WTC11 (cell line): ENCODE measurements around the gene MBP. TPM values are rescaled to one million over a fixed set of nuclear protein-coding genes. Genes with fewer than 3 reads are reported as not detected.

ENCODE experiments used
- ATAC-seq: fragments of 200-7000 bp; cut with Tn5 transposase; 2 replicates; pipeline ENCODE4 v1.10.0; 2021; ENCODE audit warnings: mild to moderate bottlenecking, moderate library complexity
- CTCF ChIA-PET: fragments of 300-600 bp; sonication (Branson Sonifier 250); formaldehyde crosslinking; loops from one replicate; lab custom pipeline; 2021; ENCODE audit warnings: antibody characterized with exemption; lab: Charles Lee
- POLR2A ChIA-PET: fragments of 350-600 bp; sonication (Branson Sonifier 250); formaldehyde crosslinking; loops from one replicate; lab custom pipeline; 2021; ENCODE audit warnings: antibody characterized with exemption; lab: Charles Lee
- DNase-seq: peaks from one replicate; pipeline ENCODE4 v3.0.0; 2021; ENCODE audit warnings: low spot score
- H3K27ac Mint-ChIP-seq: 2 replicates; pipeline ENCODE4 v1.8.0; 2021; ENCODE audit warnings: mixed read lengths
- H3K27me3 Mint-ChIP-seq: 2 replicates; pipeline ENCODE4 v1.8.0; 2021; ENCODE audit warnings: low read depth, mild to moderate bottlenecking, moderate library complexity, mixed read lengths
- H3K36me3 Mint-ChIP-seq: 2 replicates; pipeline ENCODE4 v1.8.0; 2021; ENCODE audit warnings: mixed read lengths
- H3K4me1 Mint-ChIP-seq: 2 replicates; pipeline ENCODE4 v1.8.0; 2022; ENCODE audit warnings: mixed read lengths
- H3K4me3 Mint-ChIP-seq: 2 replicates; pipeline ENCODE4 v1.8.0; 2021; ENCODE audit warnings: mild to moderate bottlenecking, moderate library complexity, mixed read lengths
- H3K9me3 Mint-ChIP-seq: 2 replicates; pipeline ENCODE4 v1.8.0; 2021; ENCODE audit warnings: mixed read lengths
- ARID4B ChIP-seq: sonication (generic); formaldehyde crosslinking; IDR thresholded peaks from 2 replicates; pipeline ENCODE4 v1.8.0; 2023; ENCODE audit warnings: missing genetic modification reagents, mild to moderate bottlenecking, borderline replicate concordance
- CREM ChIP-seq: sonication (generic); formaldehyde crosslinking; IDR thresholded peaks from 2 replicates; pipeline ENCODE4 v1.8.1; 2022; ENCODE audit warnings: mild to moderate bottlenecking, missing genetic modification reagents, moderate library complexity
- CTCF ChIP-seq: fragments of 200-600 bp; IDR thresholded peaks from 2 replicates; pipeline ENCODE4 v1.8.0; 2022; ENCODE audit warnings: antibody characterized with exemption
- FOXJ3 ChIP-seq: sonication (generic); formaldehyde crosslinking; IDR thresholded peaks from 2 replicates; pipeline ENCODE4 v1.9.0; 2021; ENCODE audit warnings: missing genetic modification reagents, mild to moderate bottlenecking, borderline replicate concordance
- GRHL2 ChIP-seq: fragments of 250-450 bp; sonication (Bioruptor Pico); IDR thresholded peaks from 2 replicates; pipeline ENCODE4 v1.8.0; 2022; ENCODE audit warnings: mild to moderate bottlenecking, moderate library complexity; ENCODE audit not compliant: insufficient replicate concordance, severe bottlenecking
- IRF2 ChIP-seq: sonication (generic); formaldehyde crosslinking; IDR thresholded peaks from 2 replicates; pipeline ENCODE4 v1.8.0; 2022; ENCODE audit warnings: low read depth, missing genetic modification reagents, borderline replicate concordance
- NFATC4 ChIP-seq: fragments of 250-450 bp; sonication (Bioruptor Pico); IDR thresholded peaks from 2 replicates; pipeline ENCODE4 v1.9.0; 2021; ENCODE audit warnings: mild to moderate bottlenecking
- NR2C2 ChIP-seq: sonication (generic); formaldehyde crosslinking; IDR thresholded peaks from 2 replicates; pipeline ENCODE4 v1.8.0; 2022; ENCODE audit warnings: mild to moderate bottlenecking, missing genetic modification reagents
- RELA ChIP-seq: sonication (generic); formaldehyde crosslinking; IDR thresholded peaks from 2 replicates; pipeline ENCODE4 v1.8.1; 2022; ENCODE audit warnings: missing genetic modification reagents, mild to moderate bottlenecking, borderline replicate concordance
- RORB ChIP-seq: fragments of 250-450 bp; sonication (Bioruptor Pico); IDR thresholded peaks from 2 replicates; pipeline ENCODE4 v1.9.0; 2021; ENCODE audit warnings: mild to moderate bottlenecking
- SMAD4 ChIP-seq: sonication (generic); formaldehyde crosslinking; IDR thresholded peaks from 2 replicates; pipeline ENCODE4 v1.8.0; 2022; ENCODE audit warnings: mild to moderate bottlenecking, missing genetic modification reagents
- SOX15 ChIP-seq: fragments of 250-450 bp; sonication (Bioruptor Pico); IDR thresholded peaks from 2 replicates; pipeline ENCODE4 v1.9.0; 2021; ENCODE audit warnings: mild to moderate bottlenecking
- TCF7 ChIP-seq: sonication (generic); formaldehyde crosslinking; IDR thresholded peaks from 2 replicates; pipeline ENCODE4 v1.8.0; 2022; ENCODE audit warnings: mild to moderate bottlenecking, low read depth, missing genetic modification reagents, moderate library complexity
- TEAD1 ChIP-seq: sonication (generic); formaldehyde crosslinking; IDR thresholded peaks from 2 replicates; pipeline ENCODE4 v1.8.0; 2022; ENCODE audit warnings: mild to moderate bottlenecking, missing genetic modification reagents
- TEAD4 ChIP-seq: sonication (generic); formaldehyde crosslinking; IDR thresholded peaks from 2 replicates; pipeline ENCODE4 v1.8.0; 2022; ENCODE audit warnings: mild to moderate bottlenecking, missing genetic modification reagents
- USF1 ChIP-seq: sonication (generic); formaldehyde crosslinking; IDR thresholded peaks from 2 replicates; pipeline ENCODE4 v1.8.0; 2022; ENCODE audit warnings: mild to moderate bottlenecking, missing genetic modification reagents
- ZNF121 ChIP-seq: sonication (generic); formaldehyde crosslinking; IDR thresholded peaks from 2 replicates; pipeline ENCODE4 v1.8.0; 2023; ENCODE audit warnings: missing genetic modification reagents
- ZNF317 ChIP-seq: sonication (generic); formaldehyde crosslinking; IDR thresholded peaks from 2 replicates; pipeline ENCODE4 v1.8.1; 2023; ENCODE audit warnings: low read depth, mild to moderate bottlenecking, moderate library complexity, missing genetic modification reagents, borderline replicate concordance
- ZNF671 ChIP-seq: fragments of 250-450 bp; sonication (Bioruptor Pico); IDR thresholded peaks from 2 replicates; pipeline ENCODE4 v1.8.0; 2021; ENCODE audit warnings: mild to moderate bottlenecking
- total RNA-seq: library from RNA; stranded (reverse); gene quantifications from 3 replicates; pipeline ENCODE4 v1.2.3, GENCODE V29; 2021
- TF ChIP-seq, protein P1 (sequence below): fragments of 250-450 bp; sonication (Bioruptor Pico); IDR thresholded peaks from 2 replicates; pipeline ENCODE4 v1.9.0; 2021; ENCODE audit warnings: mild to moderate bottlenecking

MBP gene
- total RNA-seq, 1 experiment from 2014 or later = 19.6 TPM

GRCh38 chr18:77109648-77110019 is 22.9 kb downstream of the MBP start:
- no peak overlapping the region for H3K4me3 Mint-ChIP-seq
- no peak for ATAC-seq
- H3K27me3 Mint-ChIP-seq = no peaks in the 10 kb centered on the region
- CTCF ChIA-PET = no interaction called here
- no peaks in the 10 kb centered on the region for H3K9me3 Mint-ChIP-seq
- no peak for DNase-seq
- no peak overlapping the region for H3K27ac Mint-ChIP-seq
- peaks cover 58% of the 10 kb centered on the region for H3K4me1 Mint-ChIP-seq
- TF ChIP-seq USF1 (CRISPR knock-in tag) (no peak), TEAD1 (CRISPR knock-in tag) (no peak), RORB (CRISPR knock-in tag) (no peak), ZNF121 (no peak), FOXJ3 (CRISPR knock-in tag) (no peak), CREM (no peak), IRF2 (CRISPR knock-in tag) (no peak), TCF7 (CRISPR knock-in tag) (no peak), ZNF317 (CRISPR knock-in tag) (no peak), NR2C2 (no peak), NFATC4 (no peak), CTCF (no peak), GRHL2 (no peak), ARID4B (CRISPR knock-in tag) (no peak), ZNF671 (CRISPR knock-in tag) (no peak), RELA (CRISPR knock-in tag) (no peak), SOX15 (no peak), SMAD4 (no peak), TEAD4 (CRISPR knock-in tag) (no peak)
- TF ChIP-seq, protein P1, sequence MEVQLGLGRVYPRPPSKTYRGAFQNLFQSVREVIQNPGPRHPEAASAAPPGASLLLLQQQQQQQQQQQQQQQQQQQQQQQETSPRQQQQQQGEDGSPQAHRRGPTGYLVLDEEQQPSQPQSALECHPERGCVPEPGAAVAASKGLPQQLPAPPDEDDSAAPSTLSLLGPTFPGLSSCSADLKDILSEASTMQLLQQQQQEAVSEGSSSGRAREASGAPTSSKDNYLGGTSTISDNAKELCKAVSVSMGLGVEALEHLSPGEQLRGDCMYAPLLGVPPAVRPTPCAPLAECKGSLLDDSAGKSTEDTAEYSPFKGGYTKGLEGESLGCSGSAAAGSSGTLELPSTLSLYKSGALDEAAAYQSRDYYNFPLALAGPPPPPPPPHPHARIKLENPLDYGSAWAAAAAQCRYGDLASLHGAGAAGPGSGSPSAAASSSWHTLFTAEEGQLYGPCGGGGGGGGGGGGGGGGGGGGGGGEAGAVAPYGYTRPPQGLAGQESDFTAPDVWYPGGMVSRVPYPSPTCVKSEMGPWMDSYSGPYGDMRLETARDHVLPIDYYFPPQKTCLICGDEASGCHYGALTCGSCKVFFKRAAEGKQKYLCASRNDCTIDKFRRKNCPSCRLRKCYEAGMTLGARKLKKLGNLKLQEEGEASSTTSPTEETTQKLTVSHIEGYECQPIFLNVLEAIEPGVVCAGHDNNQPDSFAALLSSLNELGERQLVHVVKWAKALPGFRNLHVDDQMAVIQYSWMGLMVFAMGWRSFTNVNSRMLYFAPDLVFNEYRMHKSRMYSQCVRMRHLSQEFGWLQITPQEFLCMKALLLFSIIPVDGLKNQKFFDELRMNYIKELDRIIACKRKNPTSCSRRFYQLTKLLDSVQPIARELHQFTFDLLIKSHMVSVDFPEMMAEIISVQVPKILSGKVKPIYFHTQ (CRISPR knock-in tag) = no peak
- H3K36me3 Mint-ChIP-seq = no peaks in the 10 kb centered on the region
- POLR2A ChIA-PET = no interaction called here
